Measurements from ENCODE around the gene FAM53B.

Gene FAM53B

GRCh38 chr10:124741922-124742412 is 2.2 kb downstream of the FAM53B start:
- DNase-seq = peak in 1 of 14 donors; percentile 65

GRCh38 chr10:124741281-124741921 is 2.8 kb downstream of the FAM53B start:
- peak in 8 of 14 donors; percentile 71 to 82 (median 79) for DNase-seq

- peak in 6 of 14 donors; percentile 48 to 75 (median 61) for DNase-seq
Measured at GRCh38 chr10:124740369-124741280, 3.6 kb downstream of the FAM53B start.

GRCh38 chr10:124739986-124740368 is 4.2 kb downstream of the FAM53B start:
- DNase-seq = no peak

- peak in 1 of 14 donors; percentile 62 for DNase-seq
Measured at GRCh38 chr10:124739119-124739921, 4.9 kb downstream of the FAM53B start.

GRCh38 chr10:124738441-124738840 is 5.7 kb downstream of the FAM53B start:
- DNase-seq = peak in 1 of 14 donors; percentile 84

- DNase-seq = no peak
Measured at GRCh38 chr10:124737708-124738107, 6.5 kb downstream of the FAM53B start.

- no peak for DNase-seq
Measured at GRCh38 chr10:124737221-124737620, 7.0 kb downstream of the FAM53B start.

GRCh38 chr10:124736491-124737136 is 7.6 kb downstream of the FAM53B start:
- peak in 8 of 14 donors; percentile 36 to 91 (median 76) for DNase-seq

GRCh38 chr10:124735491-124736286 is 8.5 kb downstream of the FAM53B start:
- no peak for DNase-seq

GRCh38 chr10:124734311-124735166 is 9.6 kb downstream of the FAM53B start:
- no peak for DNase-seq

- no peak for DNase-seq
Measured at GRCh38 chr10:124733571-124734245, 10.5 kb downstream of the FAM53B start.

- DNase-seq = peak in 2 of 14 donors; percentile 30 to 53
Measured at GRCh38 chr10:124732931-124733570, 11.1 kb downstream of the FAM53B start.

GRCh38 chr10:124731551-124731950 is 12.6 kb downstream of the FAM53B start:
- no peak for DNase-seq

GRCh38 chr10:124730790-124731189 is 13.4 kb downstream of the FAM53B start:
- DNase-seq = no peak

- no peak for DNase-seq
Measured at GRCh38 chr10:124728830-124729661, 15.1 kb downstream of the FAM53B start.

GRCh38 chr10:124728071-124728829 is 15.9 kb downstream of the FAM53B start:
- DNase-seq = peak in 1 of 14 donors; percentile 49

All from C1 segment of cervical spinal cord (tissue), 14 donors.